K562 (cell line): ENCODE data around the gene LRP1B. TPM values are rescaled to one million over a fixed set of nuclear protein-coding genes. Genes with fewer than 3 reads are reported as not detected.

Experiments
- ATAC-seq: fragments of 200-7000 bp; cut with Tn5 transposase; 3 replicates; pipeline ENCODE4 v1.9.1; 2020; ENCODE audit warnings: moderate library complexity
- BruUV-seq: library from RNA; stranded (reverse); fragments of 400-500 nt; replicated peaks from 2 replicates; lab custom pipeline; 2021; lab: Mats Ljungman, UMichigan
- CTCF ChIA-PET: fragments of 300-600 bp; formaldehyde crosslinking; extraction: SDS; loops from one replicate; lab custom pipeline; 2021; ENCODE audit warnings: low intra/inter-chr PET ratio; lab: Yijun Ruan, JAX
- POLR2A ChIA-PET: fragments of 300-600, 350-650 bp; sonication (Branson Sonifier 250); formaldehyde crosslinking; extraction: SDS; loops from one replicate; lab custom pipeline; 2021; ENCODE audit warnings: antibody characterized with exemption, inconsistent platforms; lab: Yijun Ruan, JAX
- DNase-seq, 4 experiments: peaks; one replicate each; pipeline versions ENCODE4 v3.0.0 to v3.0.0-alpha.2; 2011 to 2018; ENCODE audit warnings: low spot score in 3 of 4, mixed read lengths in 3 of 4; ENCODE audit errors: extremely low read depth in 1 of 4
- FAIRE-seq: peaks from 2 replicates; lab custom pipeline; 2011; peaks lifted over from hg19 to GRCh38; lab: Jason Lieb, UNC
- H2AFZ ChIP-seq: 2 replicates; pipeline ENCODE4 v1.6.0; 2011; ENCODE audit warnings: low read depth, low read length, control low read depth, inconsistent platforms
- H3K27ac ChIP-seq: fragments of 200-600 bp; 3 replicates; pipeline ENCODE4 v1.8.0; 2011; ENCODE audit warnings: low read depth, mild to moderate bottlenecking, control low read depth, inconsistent platforms, low read length, moderate library complexity, mixed read lengths; ENCODE audit errors: extremely low read depth
- H3K27me3 ChIP-seq, 2 experiments: fragments of 300-600 bp in 1 of 2; 2 replicates in 1 of 2; 3 replicates in 1 of 2; pipeline versions ENCODE4 v1.6.0 to v1.8.0; 2011; ENCODE audit warnings: inconsistent platforms in 2 of 2, low read length in 2 of 2, mild to moderate bottlenecking in 1 of 2, mixed read lengths in 1 of 2, moderate library complexity in 1 of 2; ENCODE audit not compliant: control insufficient read depth in 2 of 2, insufficient read depth in 2 of 2
- H3K36me3 ChIP-seq: fragments of 300-600 bp; 3 replicates; pipeline ENCODE4 v1.8.0; 2011; ENCODE audit warnings: mild to moderate bottlenecking, low read length, inconsistent platforms; ENCODE audit not compliant: control insufficient read depth, insufficient read depth
- H3K4me1 ChIP-seq, 2 experiments: fragments of 200-600 bp in 1 of 2; replicated peaks in 1 of 2; 2 replicates in 1 of 2; 3 replicates in 1 of 2; pipeline versions ENCODE4 v1.5.1 to v1.8.0; 2011; ENCODE audit warnings: inconsistent platforms in 2 of 2, low read length in 2 of 2, mild to moderate bottlenecking in 1 of 2, mixed read lengths in 1 of 2, moderate library complexity in 1 of 2; ENCODE audit not compliant: control insufficient read depth in 2 of 2, insufficient read depth in 2 of 2
- H3K4me2 ChIP-seq: 2 replicates; pipeline ENCODE4 v1.6.1; 2011; ENCODE audit warnings: low read length, control low read depth, inconsistent platforms, mixed read lengths; ENCODE audit not compliant: insufficient read depth
- H3K4me3 ChIP-seq: fragments of 200-600 bp; sonication (generic), shearing (Covaris generic); 2 replicates; pipeline ENCODE4 v1.5.1; 2016; ENCODE audit warnings: control low read depth, inconsistent platforms
- H3K79me2 ChIP-seq: fragments of 200-600 bp; 3 replicates; pipeline ENCODE4 v1.8.0; 2011; ENCODE audit warnings: low read length, inconsistent platforms; ENCODE audit not compliant: control insufficient read depth, insufficient read depth
- H3K9ac ChIP-seq, 2 experiments: 2 replicates each; pipeline versions ENCODE4 v1.6.0 to v1.6.1; 2011; ENCODE audit warnings: low read depth in 2 of 2, low read length in 2 of 2, control low read depth in 1 of 2, inconsistent platforms in 1 of 2, mild to moderate bottlenecking in 1 of 2, mixed read lengths in 1 of 2; ENCODE audit not compliant: insufficient read depth in 1 of 2
- H3K9me1 ChIP-seq: one replicate; pipeline ENCODE4 v1.6.0; 2011; ENCODE audit warnings: inconsistent platforms, mild to moderate bottlenecking, low read length, moderate library complexity; ENCODE audit not compliant: control insufficient read depth, insufficient read depth
- H3K9me3 ChIP-seq: replicated peaks from 2 replicates; pipeline ENCODE4 v1.5.1; 2011; ENCODE audit warnings: low read depth, low read length, inconsistent platforms; ENCODE audit not compliant: control insufficient read depth, insufficient read depth
- H4K20me1 ChIP-seq: replicated peaks from 2 replicates; pipeline ENCODE4 v1.6.1; 2011; ENCODE audit warnings: low read length, inconsistent platforms, mixed read lengths; ENCODE audit not compliant: control insufficient read depth, insufficient read depth
- FOXK1 ChIP-seq: sonication (generic); formaldehyde crosslinking; IDR thresholded peaks from 2 replicates; pipeline ENCODE4 v1.8.0; 2022; ENCODE audit warnings: missing genetic modification reagents, mild to moderate bottlenecking, borderline replicate concordance
- MXD1 ChIP-seq: fragments of 250-450 bp; sonication (Bioruptor Pico); IDR thresholded peaks from 2 replicates; pipeline ENCODE4 v1.8.0; 2021; ENCODE audit warnings: borderline replicate concordance, mild to moderate bottlenecking, moderate library complexity; ENCODE audit not compliant: poor library complexity, severe bottlenecking
- OTX1 ChIP-seq: fragments of 450-650 bp; formaldehyde crosslinking; IDR thresholded peaks from 2 replicates; pipeline ENCODE4 v1.4.0; 2022; ENCODE audit warnings: mild to moderate bottlenecking
- PHF8 ChIP-seq: fragments of 200-600 bp; sonication (generic); IDR thresholded peaks from 2 replicates; pipeline ENCODE4 v1.6.1; 2012; ENCODE audit warnings: mixed run types, mild to moderate bottlenecking, inconsistent platforms, low read length, moderate library complexity, borderline replicate concordance
- PPARD ChIP-seq: fragments of 250-450 bp; sonication (Bioruptor Pico); IDR thresholded peaks from 2 replicates; pipeline ENCODE4 v1.8.0; 2022; ENCODE audit warnings: inconsistent platforms, mild to moderate bottlenecking, moderate library complexity
- RBM22 ChIP-seq: fragments of 200-400 bp; formaldehyde crosslinking; IDR thresholded peaks from 2 replicates; pipeline ENCODE4 v1.6.1; 2018; ENCODE audit warnings: low read length, low read depth; ENCODE audit not compliant: poor library complexity, severe bottlenecking
- SAFB ChIP-seq: fragments of 200-400 bp; formaldehyde crosslinking; IDR thresholded peaks from 2 replicates; pipeline ENCODE4 v1.6.1; 2017; ENCODE audit warnings: low read depth, low read length, borderline replicate concordance
- SMAD2 ChIP-seq: fragments of 150-350 bp; IDR thresholded peaks from 2 replicates; pipeline ENCODE4 v1.6.1; 2014; ENCODE audit warnings: low read depth, mild to moderate bottlenecking, low read length
- TEAD1 ChIP-seq, 2 experiments: fragments of 450-650 bp in 1 of 2; sonication (generic) in 1 of 2; formaldehyde crosslinking; IDR thresholded peaks; 2 replicates each; pipeline versions ENCODE4 v1.4.0 to v1.8.0; 2020 to 2022; ENCODE audit warnings: mild to moderate bottlenecking in 2 of 2, missing genetic modification reagents in 1 of 2
- TSC22D4 ChIP-seq: fragments of 450-650 bp; IDR thresholded peaks from 2 replicates; pipeline ENCODE4 v1.6.1; 2016; ENCODE audit warnings: missing genetic modification characterization, missing biosample characterization, control low read depth
- ZNF217 ChIP-seq: sonication (generic); formaldehyde crosslinking; IDR thresholded peaks from 2 replicates; pipeline ENCODE4 v1.8.0; 2022; ENCODE audit warnings: mild to moderate bottlenecking, missing genetic modification reagents
- ZNF311 ChIP-seq: fragments of 250-450 bp; sonication (Bioruptor Pico); IDR thresholded peaks from 2 replicates; pipeline ENCODE4 v1.4.0; 2020; ENCODE audit warnings: mild to moderate bottlenecking, moderate library complexity
- ZNF445 ChIP-seq: fragments of 250-450 bp; sonication (Bioruptor Pico); IDR thresholded peaks from 2 replicates; pipeline ENCODE4 v1.4.0; 2020; ENCODE audit warnings: low read depth, mild to moderate bottlenecking, moderate library complexity
- WGBS: fragments of 100-300 bp; shearing (Covaris generic); methylation state at CpG from one replicate; pipeline ENCODE4 v1.1.6; 2016; ENCODE audit warnings: low coverage, mixed read lengths; ENCODE audit not compliant: insufficient coverage; ENCODE audit errors: missing lambda C conversion rate; 5-methylcytosine and 5-hydroxymethylcytosine counted together
- in situ Hi-C: fragments of 300-500 bp; cut with MboI; formaldehyde crosslinking; loops from 4 replicates; pipeline ENCODE4 v1.15.0; 2018; ENCODE audit warnings: inconsistent platforms, mixed read lengths
- intact Hi-C: fragments of 100-400 bp; cut with micrococcal nuclease; formaldehyde crosslinking; loops from 2 replicates; pipeline ENCODE4 v1.14.2; 2022
- polyA plus RNA-seq, 8 experiments: library from polyadenylated mRNA; depleted of rRNA in 4 of 8; stranded (reverse) in 5 of 8; unstranded in 3 of 8; fragments of >200 nt; fragmentation: Nextera tagmentation in 2 of 8; fragmentation: Illumina TruSeq in 1 of 8; extraction: Ambion mirVana in 2 of 8; extraction: Trizol in 1 of 8; gene quantifications; 2 replicates each; pipeline versions ENCODE4 v1.2.1 to v1.2.3, GENCODE V29; 2011 to 2014; ENCODE audit warnings: inconsistent platforms in 1 of 8, missing spikeins in 1 of 8
- total RNA-seq, 7 experiments: library from RNA; depleted of rRNA in 6 of 7; stranded (reverse); fragments of >200 nt in 6 of 7; fragmentation: Illumina TruSeq in 2 of 7; extraction: Trizol in 2 of 7; gene quantifications; 2 replicates each; pipeline versions ENCODE4 v1.2.1 to v1.2.3, GENCODE V29; 2011 to 2021; ENCODE audit warnings: low replicate concordance in 1 of 7
- TF ChIP-seq, protein P1 (sequence below): fragments of 450-650 bp; formaldehyde crosslinking; IDR thresholded peaks from 2 replicates; pipeline ENCODE4 v1.4.0; 2022; ENCODE audit warnings: missing genetic modification characterization
- TF ChIP-seq, protein P2 (sequence below): sonication (generic); formaldehyde crosslinking; IDR thresholded peaks from 2 replicates; pipeline ENCODE4 v1.8.0; 2022; ENCODE audit warnings: missing genetic modification reagents, mild to moderate bottlenecking, borderline replicate concordance
- TF ChIP-seq, protein P3 (sequence below): sonication (generic); formaldehyde crosslinking; IDR thresholded peaks from 2 replicates; pipeline ENCODE4 v1.8.0; 2022; ENCODE audit warnings: mild to moderate bottlenecking, missing genetic modification reagents

The LRP1B gene
- total and polyA plus RNA-seq, 9 of the 15 experiments (the other 6 are each of a cell fraction or from before 2014, with no cell fraction given) = not detected

GRCh38 chr2:141201016-141201565 lies 929.7 kb downstream of the LRP1B start:
- Histone ChIP-seq H3K4me1 (no peaks in the 10 kb centered on the region), H3K9ac (no peak overlapping the region), H3K4me2 (no peak overlapping the region), H3K9me3 (no peaks in the 10 kb centered on the region), H2AFZ (no peak overlapping the region), H3K9me1 (no peaks in the 10 kb centered on the region), H4K20me1 (no peaks in the 10 kb centered on the region), H3K79me2 (no peaks in the 10 kb centered on the region), H3K36me3 (no peaks in the 10 kb centered on the region), H3K27ac (no peak overlapping the region), H3K4me3 (no peak overlapping the region), H3K27me3 (no peaks in the 10 kb centered on the region)
- BruUV-seq = no TSS peak
- TF ChIP-seq, protein P1, sequence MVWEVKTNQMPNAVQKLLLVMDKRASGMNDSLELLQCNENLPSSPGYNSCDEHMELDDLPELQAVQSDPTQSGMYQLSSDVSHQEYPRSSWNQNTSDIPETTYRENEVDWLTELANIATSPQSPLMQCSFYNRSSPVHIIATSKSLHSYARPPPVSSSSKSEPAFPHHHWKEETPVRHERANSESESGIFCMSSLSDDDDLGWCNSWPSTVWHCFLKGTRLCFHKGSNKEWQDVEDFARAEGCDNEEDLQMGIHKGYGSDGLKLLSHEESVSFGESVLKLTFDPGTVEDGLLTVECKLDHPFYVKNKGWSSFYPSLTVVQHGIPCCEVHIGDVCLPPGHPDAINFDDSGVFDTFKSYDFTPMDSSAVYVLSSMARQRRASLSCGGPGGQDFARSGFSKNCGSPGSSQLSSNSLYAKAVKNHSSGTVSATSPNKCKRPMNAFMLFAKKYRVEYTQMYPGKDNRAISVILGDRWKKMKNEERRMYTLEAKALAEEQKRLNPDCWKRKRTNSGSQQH = no peak
- TF ChIP-seq TEAD1 (CRISPR knock-in tag; IDR thresholded peaks at IDR 0.05) (no peak), TSC22D4 (tag) (no peak), ZNF217 (CRISPR knock-in tag) (no peak), SMAD2 (no peak), SAFB (no peak), PPARD (CRISPR knock-in tag) (no peak), PHF8 (no peak), ZNF445 (CRISPR knock-in tag) (no peak), RBM22 (no peak), OTX1 (no peak), MXD1 (CRISPR knock-in tag) (no peak), ZNF311 (no peak), FOXK1 (CRISPR knock-in tag) (no peak)
- TF ChIP-seq, protein P2, sequence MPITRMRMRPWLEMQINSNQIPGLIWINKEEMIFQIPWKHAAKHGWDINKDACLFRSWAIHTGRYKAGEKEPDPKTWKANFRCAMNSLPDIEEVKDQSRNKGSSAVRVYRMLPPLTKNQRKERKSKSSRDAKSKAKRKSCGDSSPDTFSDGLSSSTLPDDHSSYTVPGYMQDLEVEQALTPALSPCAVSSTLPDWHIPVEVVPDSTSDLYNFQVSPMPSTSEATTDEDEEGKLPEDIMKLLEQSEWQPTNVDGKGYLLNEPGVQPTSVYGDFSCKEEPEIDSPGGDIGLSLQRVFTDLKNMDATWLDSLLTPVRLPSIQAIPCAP (CRISPR knock-in tag) = no peak
- TF ChIP-seq, protein P3, sequence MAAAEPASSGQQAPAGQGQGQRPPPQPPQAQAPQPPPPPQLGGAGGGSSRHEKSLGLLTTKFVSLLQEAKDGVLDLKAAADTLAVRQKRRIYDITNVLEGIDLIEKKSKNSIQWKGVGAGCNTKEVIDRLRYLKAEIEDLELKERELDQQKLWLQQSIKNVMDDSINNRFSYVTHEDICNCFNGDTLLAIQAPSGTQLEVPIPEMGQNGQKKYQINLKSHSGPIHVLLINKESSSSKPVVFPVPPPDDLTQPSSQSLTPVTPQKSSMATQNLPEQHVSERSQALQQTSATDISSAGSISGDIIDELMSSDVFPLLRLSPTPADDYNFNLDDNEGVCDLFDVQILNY (CRISPR knock-in tag) = no peak
- ATAC-seq (no peak), FAIRE-seq (no peak), DNase-seq (no peak)
- POLR2A ChIA-PET = interaction anchor here (0.6 kb wide), 1 partner anchor 339 kb away, joined by 3 read pairs; no protein-coding TSS in a partner anchor
- in situ Hi-C loops = no loop called here
- WGBS = 0% methylated on average over 6 of the region's 6 CpGs
- intact Hi-C loops = no loop called here
- CTCF ChIA-PET = no interaction called here
